ENCODE results near the gene HOXB6. TPM values are rescaled to one million over a fixed set of nuclear protein-coding genes. Genes with fewer than 3 reads are reported as not detected.

Gene HOXB6
- total RNA-seq, 3 donors from 2014 or later = 41.3 to 68.8 (median 50.9) TPM

DNA sequence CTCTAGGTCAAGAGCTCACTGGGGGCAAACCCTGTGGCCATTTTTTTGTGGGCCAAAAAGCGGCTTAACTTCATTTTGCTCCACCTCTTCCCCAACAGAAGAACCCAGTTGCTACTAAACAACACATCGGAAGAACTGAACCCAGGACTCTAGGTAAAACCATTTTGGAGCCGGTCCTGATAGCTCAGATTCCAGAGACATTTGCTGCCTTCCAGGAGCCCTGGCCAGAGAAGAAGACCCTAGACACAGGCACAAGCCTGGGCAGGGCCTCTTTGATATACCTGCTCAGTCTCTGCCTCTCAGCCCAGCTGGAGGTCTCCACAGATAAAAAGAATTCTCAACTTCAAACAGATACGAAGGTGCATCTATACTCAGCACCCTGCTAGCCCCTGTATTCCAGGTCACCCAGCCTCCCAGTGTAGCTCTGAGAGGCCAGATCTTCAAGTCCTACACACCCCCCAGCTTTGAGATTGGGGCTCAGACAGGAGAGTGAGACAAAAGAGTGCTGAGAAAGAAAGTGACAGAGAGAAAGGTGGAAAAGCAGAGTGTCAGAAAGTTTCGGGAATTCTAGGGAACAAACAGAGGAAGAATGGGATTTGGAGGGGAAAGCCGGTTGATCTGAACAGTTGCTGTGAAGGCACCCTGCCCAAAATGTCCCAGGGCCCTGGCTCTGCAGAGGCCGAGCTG, 27.9 kb upstream of the HOXB6 start:
- TF ChIP-seq, protein P1, sequence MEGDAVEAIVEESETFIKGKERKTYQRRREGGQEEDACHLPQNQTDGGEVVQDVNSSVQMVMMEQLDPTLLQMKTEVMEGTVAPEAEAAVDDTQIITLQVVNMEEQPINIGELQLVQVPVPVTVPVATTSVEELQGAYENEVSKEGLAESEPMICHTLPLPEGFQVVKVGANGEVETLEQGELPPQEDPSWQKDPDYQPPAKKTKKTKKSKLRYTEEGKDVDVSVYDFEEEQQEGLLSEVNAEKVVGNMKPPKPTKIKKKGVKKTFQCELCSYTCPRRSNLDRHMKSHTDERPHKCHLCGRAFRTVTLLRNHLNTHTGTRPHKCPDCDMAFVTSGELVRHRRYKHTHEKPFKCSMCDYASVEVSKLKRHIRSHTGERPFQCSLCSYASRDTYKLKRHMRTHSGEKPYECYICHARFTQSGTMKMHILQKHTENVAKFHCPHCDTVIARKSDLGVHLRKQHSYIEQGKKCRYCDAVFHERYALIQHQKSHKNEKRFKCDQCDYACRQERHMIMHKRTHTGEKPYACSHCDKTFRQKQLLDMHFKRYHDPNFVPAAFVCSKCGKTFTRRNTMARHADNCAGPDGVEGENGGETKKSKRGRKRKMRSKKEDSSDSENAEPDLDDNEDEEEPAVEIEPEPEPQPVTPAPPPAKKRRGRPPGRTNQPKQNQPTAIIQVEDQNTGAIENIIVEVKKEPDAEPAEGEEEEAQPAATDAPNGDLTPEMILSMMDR (IDR thresholded peaks at IDR 0.05) = no peak
- Histone ChIP-seq H3K4me3 (peak overlapping the region; percentile 3), H3K36me3 (ENCODE audit: low read depth) (no peaks in the 10 kb centered on the region), H3K9me3 (no peaks in the 10 kb centered on the region), H3K4me1 (ENCODE audit: low read depth) (peaks cover 15% of the 10 kb centered on the region)
- DNase-seq (peak in 2 of 3 donors; percentile 28 to 30), ATAC-seq (no peak)
- intact Hi-C loops (cut with DNase I, micrococcal nuclease) = no loop called here

DNA sequence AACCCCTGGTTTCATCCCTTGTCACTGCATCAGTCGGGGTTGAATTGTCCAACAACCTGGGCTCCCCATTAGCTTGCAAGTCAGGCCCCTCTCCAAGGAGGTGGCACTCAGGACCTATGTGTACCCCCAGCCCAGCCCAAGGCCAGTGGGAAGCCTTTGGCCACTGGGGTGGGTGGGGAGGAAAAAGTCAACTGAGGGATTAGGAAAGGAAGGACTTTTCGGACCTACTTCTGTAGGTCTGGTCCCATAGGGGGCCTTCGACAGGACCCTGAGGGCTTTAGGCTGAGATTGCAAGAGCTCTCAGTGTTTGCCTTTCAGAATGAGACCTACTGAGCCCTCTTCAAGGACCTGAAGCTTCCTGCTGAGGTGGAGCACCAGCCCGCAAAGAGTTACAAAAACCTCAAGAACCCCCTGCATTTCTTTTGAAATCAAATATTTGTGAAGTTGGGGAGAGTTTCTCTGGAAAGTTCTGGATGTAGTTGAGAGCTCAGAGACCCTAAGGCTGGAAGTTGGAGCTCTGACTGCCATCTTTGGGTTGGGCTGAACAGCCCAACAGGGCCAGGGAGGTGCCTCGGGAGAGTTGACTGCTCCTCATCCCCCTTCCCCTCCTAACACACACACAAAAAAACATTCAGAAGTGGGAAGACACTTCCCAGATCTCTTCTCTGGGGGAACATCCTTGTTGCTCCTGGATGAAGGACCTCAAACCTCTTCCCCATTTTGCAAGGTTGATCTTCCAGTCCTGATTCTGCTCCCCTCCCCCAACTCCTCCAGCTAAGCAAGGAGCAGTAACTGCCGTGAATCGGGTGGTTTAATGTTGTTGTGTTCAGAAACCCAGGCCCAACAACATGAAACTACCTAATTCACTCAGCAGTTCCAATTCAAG, 27.1 kb upstream of the HOXB6 start:
- Histone ChIP-seq H3K4me1 (ENCODE audit: low read depth) (peaks cover 15% of the 10 kb centered on the region), H3K9me3 (no peaks in the 10 kb centered on the region), H3K4me3 (no peak overlapping the region), H3K36me3 (ENCODE audit: low read depth) (no peaks in the 10 kb centered on the region)
- DNase-seq (peak in 1 of 3 donors; percentile 64), ATAC-seq (no peak)
- intact Hi-C loops (cut with DNase I, micrococcal nuclease) = no loop called here
- TF ChIP-seq, protein P1 (IDR thresholded peaks at IDR 0.05) = no peak

DNA sequence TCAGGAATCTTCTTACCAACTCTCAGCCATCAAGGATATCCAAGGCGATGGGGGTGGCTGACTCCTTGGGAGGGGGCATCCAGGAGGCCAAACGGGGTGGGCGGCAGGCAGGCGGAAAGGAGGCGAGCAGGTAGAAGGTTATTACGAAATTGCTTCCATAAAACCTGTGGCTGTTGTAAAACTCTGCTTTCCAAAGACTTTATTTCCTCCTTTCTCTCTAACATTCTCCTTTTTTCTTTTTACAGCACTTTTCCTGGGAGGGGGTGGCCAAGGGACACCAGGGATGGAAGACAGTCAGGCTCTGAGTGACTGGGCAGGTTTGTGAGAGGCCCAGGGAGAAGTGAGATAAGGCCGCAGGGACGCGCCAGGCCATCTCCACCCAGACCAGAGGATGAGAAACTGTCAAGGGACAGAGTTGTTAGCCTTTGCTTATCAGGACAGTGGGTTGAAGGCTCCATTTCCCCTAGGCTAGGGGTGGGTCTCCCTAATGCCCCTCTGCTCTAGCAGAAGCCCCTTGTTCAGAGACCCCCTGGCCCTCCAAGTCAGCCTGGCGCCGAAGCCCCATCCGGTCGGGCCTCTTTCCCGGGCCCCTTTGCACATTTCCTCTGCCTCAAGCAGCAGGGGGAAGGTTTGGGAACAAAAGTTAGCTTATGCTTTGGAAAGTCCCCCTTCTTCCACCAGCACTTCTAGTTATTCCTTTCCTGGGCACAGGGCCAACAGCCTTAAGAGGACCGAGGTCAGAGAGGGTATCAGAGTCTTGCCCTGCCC, 26.3 kb upstream of the HOXB6 start:
- Histone ChIP-seq H3K4me1 (ENCODE audit: low read depth) (peaks cover 18% of the 10 kb centered on the region), H3K4me3 (no peak overlapping the region), H3K36me3 (ENCODE audit: low read depth) (no peaks in the 10 kb centered on the region), H3K9me3 (no peaks in the 10 kb centered on the region)
- ATAC-seq (peak; percentile 60), DNase-seq (peak; percentile 70 to 80 (median 77))
- TF ChIP-seq, protein P1 (IDR thresholded peaks at IDR 0.05) = no peak
- intact Hi-C loops (cut with DNase I, micrococcal nuclease) = no loop called here

DNA sequence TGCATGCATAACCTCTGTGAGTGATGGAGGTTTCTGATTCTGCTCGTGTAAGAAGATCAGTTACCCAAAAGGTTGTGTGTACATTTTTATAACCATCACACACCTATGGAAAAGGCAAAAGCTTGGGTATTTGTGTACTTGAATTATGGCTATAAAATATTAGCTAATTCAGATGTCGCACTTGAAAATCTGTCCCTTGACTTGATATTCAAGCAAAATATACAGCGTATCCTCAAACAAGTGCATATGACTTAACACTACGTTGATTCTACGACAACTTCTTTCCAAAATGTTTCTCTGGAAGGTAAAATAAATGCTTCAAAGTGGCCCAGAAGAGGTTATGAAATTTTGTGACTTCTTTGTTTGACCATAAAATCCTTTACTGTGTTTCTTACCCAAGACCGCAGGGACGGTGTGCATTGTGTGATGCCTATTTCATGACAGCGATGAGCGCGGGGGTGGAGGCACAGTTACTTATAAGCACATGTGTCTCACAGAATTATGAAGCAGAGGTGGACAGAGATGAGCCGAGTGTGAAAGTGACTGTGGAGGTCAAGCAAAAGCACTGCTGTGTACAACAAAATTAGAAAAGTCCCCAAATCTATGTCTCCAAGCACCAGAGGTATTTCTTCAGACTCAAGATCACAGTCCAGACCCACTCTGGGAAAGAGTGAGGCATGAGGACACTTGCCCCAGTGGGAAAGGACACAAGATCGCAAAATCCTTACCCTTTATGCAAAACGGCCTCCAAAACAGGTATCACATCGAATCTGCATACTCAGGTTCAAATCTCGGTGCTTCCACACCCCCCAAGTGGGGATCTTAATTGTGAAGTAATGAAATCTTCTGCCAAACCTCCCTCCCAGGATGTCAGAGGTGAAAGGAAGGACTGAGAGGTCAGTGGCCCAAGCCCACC, 25.5 kb upstream of the HOXB6 start:
- ATAC-seq = no peak
- DNase-seq = peak; percentile 39 to 58 (median 46)
- Histone ChIP-seq H3K36me3 (ENCODE audit: low read depth) (no peaks in the 10 kb centered on the region), H3K9me3 (no peaks in the 10 kb centered on the region), H3K4me1 (ENCODE audit: low read depth) (peaks cover 27% of the 10 kb centered on the region), H3K4me3 (no peak overlapping the region)
- intact Hi-C loops (cut with DNase I, micrococcal nuclease) = no loop called here
- TF ChIP-seq, protein P1 (IDR thresholded peaks at IDR 0.05) = no peak
